Ovary (tissue), 9 donors: ENCODE results near the gene BSN. TPM values are rescaled to one million over a fixed set of nuclear protein-coding genes. Genes with fewer than 3 reads are reported as not detected.
"Not testable (repeated sequence)": the region's sequence is repeated elsewhere in the genome, so short reads cannot be mapped to it uniquely, and the experiment has no call there.

Experiments
- DNase-seq, 5 donors: peaks; one replicate each; pipeline ENCODE4 v3.0.0-alpha.2; 2019 to 2020
- H3K27ac ChIP-seq, 2 donors: fragments of 200-600 bp; one replicate each; pipeline versions ENCODE4 v1.5.1 to v1.8.0; 2019 to 2022
- H3K27me3 ChIP-seq: fragments of 200-600 bp; one replicate; pipeline ENCODE4 v1.8.0; 2022
- H3K36me3 ChIP-seq: fragments of 200-600 bp; sonication (generic); one replicate; pipeline ENCODE4 v1.5.1; 2019
- H3K4me1 ChIP-seq: one replicate; pipeline ENCODE4 v1.8.1; 2013; ENCODE audit warnings: mild to moderate bottlenecking, moderate library complexity; ENCODE audit not compliant: insufficient read depth
- H3K4me3 ChIP-seq: fragments of 200-600 bp; sonication (generic); one replicate; pipeline ENCODE4 v1.5.1; 2017
- H3K9me3 ChIP-seq, 2 donors: fragments of 200-600 bp in 1 of 2; sonication (generic) in 1 of 2; one replicate each; pipeline versions ENCODE4 v1.5.1 to v1.8.1; 2013 to 2019; ENCODE audit warnings: mild to moderate bottlenecking in 1 of 2, moderate library complexity in 1 of 2
- CTCF ChIP-seq, 3 donors: fragments of 450-650 bp in 2 of 3; fragments of 200-600 bp in 1 of 3; IDR thresholded peaks; one replicate each; pipeline versions ENCODE4 v1.5.1 to v1.8.0; 2016 to 2022; ENCODE audit warnings: antibody characterized with exemption in 3 of 3, mild to moderate bottlenecking in 1 of 3
- EP300 ChIP-seq: sonication (generic); formaldehyde crosslinking; IDR thresholded peaks from one replicate; pipeline ENCODE4 v1.6.1; 2017; ENCODE audit warnings: antibody characterized with exemption
- POLR2A ChIP-seq: fragments of 450-650 bp; IDR thresholded peaks from one replicate; pipeline ENCODE4 v1.6.1; 2017; ENCODE audit warnings: antibody characterized with exemption, mild to moderate bottlenecking, moderate library complexity
- WGBS, 3 donors: extraction: QIAGEN DNeasy Blood & Tissue Kit in 1 of 3; methylation state at CpG; one replicate each; pipeline versions ENCODE4 v1.1.5 to v1.1.7; 2013 to 2017; 5-methylcytosine and 5-hydroxymethylcytosine counted together
- intact Hi-C, 4 donors: fragments of 100-400 bp; cut with DNase I; formaldehyde crosslinking; loops; one replicate each; pipeline versions ENCODE4 v1.11.0 to v1.15.1; 2022 to 2023
- polyA plus RNA-seq, 2 donors: library from polyadenylated mRNA; stranded (reverse); fragments of 200-250 nt in 1 of 2; fragments of 350-450 nt in 1 of 2; fragmentation: Illumina TruSeq in 1 of 2; extraction: RNeasy Lipid Tissue Mini Kit (QIAGEN cat#74804) in 1 of 2; gene quantifications; one replicate each; pipeline ENCODE4 v1.2.3, GENCODE V29; 2013 to 2014
- total RNA-seq, 7 donors: library from RNA; depleted of rRNA in 2 of 7; stranded (reverse); fragments of >200 nt in 2 of 7; fragmentation: NEBNext Ultra II Directional in 3 of 7; extraction: Animal tissue kit (Norgen Biotek cat#: 25700) in 3 of 7; gene quantifications; one replicate each; pipeline versions ENCODE4 v1.1.0 to v1.2.4, GENCODE V29; 2016 to 2023
- donor health status: DM: no; HTN: no; CAD: no; lungs with moderate emphysema.
- donor health status: DM: no; HTN: no; CAD: no.
- donor health status: Bipolar disorder and iron deficiency.
- donor health status: DM: yes; HTN: yes; CAD: no.
- donor health status: DM: no; HTN: no; CAD: no.
- donor health status: DM: yes; HTN: yes; CAD: no.

Gene BSN
- total and polyA plus RNA-seq, 9 donors: 0.12 to 3.5 (median 0.77) TPM

GRCh38 chr3:49582177-49582576 is 27.9 kb downstream of the BSN start:
- intact Hi-C loops: no loop called here
- no peak for DNase-seq
- H3K9me3 ChIP-seq: no peaks in the 10 kb centered on the region
- no peak overlapping the region for H3K27ac ChIP-seq
- no peak overlapping the region for H3K4me3 ChIP-seq
- TF ChIP-seq CTCF (IDR thresholded peaks at IDR 0.05): no peak
- TF ChIP-seq POLR2A: no peak
- TF ChIP-seq EP300: no peak
- no peaks in the 10 kb centered on the region for H3K27me3 ChIP-seq
- H3K36me3 ChIP-seq: no peaks in the 10 kb centered on the region
- H3K4me1 ChIP-seq: no peaks in the 10 kb centered on the region

- H3K4me3 ChIP-seq, H3K4me1 ChIP-seq, DNase-seq, H3K9me3 ChIP-seq, H3K27me3 ChIP-seq, intact Hi-C loops, H3K36me3 ChIP-seq, H3K27ac ChIP-seq: not testable (repeated sequence)
- 87 to 89% (median 88%) methylated on average over 20 of the region's 20 CpGs for whole genome bisulfite sequencing, 3 donors
Observed at GRCh38 chr3:49585261-49585755, 31.0 kb downstream of the BSN start.

GRCh38 chr3:49591615-49592014 is 37.3 kb downstream of the BSN start:
- no peaks in the 10 kb centered on the region for H3K27me3 ChIP-seq
- H3K4me3 ChIP-seq: no peak overlapping the region
- H3K36me3 ChIP-seq: no peaks in the 10 kb centered on the region
- H3K4me1 ChIP-seq: no peaks in the 10 kb centered on the region
- intact Hi-C loops: no loop called here
- DNase-seq: no peak
- TF ChIP-seq EP300 (no peak), CTCF (IDR thresholded peaks at IDR 0.05) (no peak), POLR2A (no peak)
- no peaks in the 10 kb centered on the region for H3K9me3 ChIP-seq
- no peak overlapping the region for H3K27ac ChIP-seq
- WGBS, 3 donors: 73 to 79% (median 76%) methylated on average over 3 of the region's 3 CpGs

GRCh38 chr3:49593041-49593440 is 38.8 kb downstream of the BSN start:
- 69 to 75% (median 72%) methylated on average over 2 of the region's 2 CpGs for WGBS, 3 donors

GRCh38 chr3:49600781-49601180 is 46.5 kb downstream of the BSN start:
- no peak for DNase-seq
- intact Hi-C loops: no loop called here
- Histone ChIP-seq H3K4me1 (no peaks in the 10 kb centered on the region), H3K27ac (no peak overlapping the region), H3K27me3 (no peaks in the 10 kb centered on the region), H3K9me3 (no peaks in the 10 kb centered on the region), H3K4me3 (no peak overlapping the region), H3K36me3 (no peaks in the 10 kb centered on the region)
- TF ChIP-seq EP300 (no peak), CTCF (IDR thresholded peaks at IDR 0.05) (no peak), POLR2A (no peak)
- 88 to 100% (median 90%) methylated on average over 1 of the region's 1 CpG for WGBS, 3 donors

More at GRCh38 chr3:49593041-49593440, 38.8 kb downstream of the BSN start:
- no peak overlapping the region for H3K4me3 ChIP-seq
- H3K27ac ChIP-seq: no peak overlapping the region
- no peaks in the 10 kb centered on the region for H3K4me1 ChIP-seq
- H3K27me3 ChIP-seq: no peaks in the 10 kb centered on the region
- H3K9me3 ChIP-seq: no peaks in the 10 kb centered on the region
- no peaks in the 10 kb centered on the region for H3K36me3 ChIP-seq
- DNase-seq: no peak
- TF ChIP-seq CTCF (IDR thresholded peaks at IDR 0.05) (no peak), POLR2A (no peak), EP300 (no peak)
- intact Hi-C loops: no loop called here
